Measurements from ENCODE around the gene IVD. TPM values are rescaled to one million over a fixed set of nuclear protein-coding genes. Genes with fewer than 3 reads are reported as not detected.
A peak's percentile ranks its signal among the peaks of the same experiment; 100 is the strongest.

IVD gene
- total RNA-seq, 1 donor from 2014 or later = 93.5 TPM

- intact Hi-C loops (cut with DNase I) = no loop called here
- no peak for DNase-seq
- no peak for ATAC-seq
Observed at GRCh38 chr15:40468898-40469331, 63.3 kb downstream of the IVD start.

GRCh38 chr15:40469776-40470390 is 64.3 kb downstream of the IVD start:
- DNase-seq (no peak), ATAC-seq (no peak)
- Histone ChIP-seq H3K27ac (peak overlapping the region; percentile 94), H3K36me3 (peaks cover 22% of the 10 kb centered on the region), H3K9me3 (no peaks in the 10 kb centered on the region), H3K4me1 (peaks cover 26% of the 10 kb centered on the region), H3K4me3 (peak overlapping the region; percentile 96), H3K27me3 (ENCODE audit: low read depth) (no peaks in the 10 kb centered on the region)
- intact Hi-C loops (cut with DNase I) = no loop called here
- TF ChIP-seq CTCF (IDR thresholded peaks at IDR 0.05) = no peak

More at GRCh38 chr15:40468898-40469331, 63.3 kb downstream of the IVD start:
- Histone ChIP-seq H3K27ac (no peak overlapping the region), H3K36me3 (peaks cover 31% of the 10 kb centered on the region), H3K27me3 (ENCODE audit: low read depth) (no peaks in the 10 kb centered on the region), H3K4me3 (no peak overlapping the region), H3K9me3 (no peaks in the 10 kb centered on the region), H3K4me1 (peaks cover 26% of the 10 kb centered on the region)
- TF ChIP-seq CTCF (IDR thresholded peaks at IDR 0.05) = no peak

- Histone ChIP-seq H3K27ac (peak within 1 kb of the TSS; percentile 94), H3K4me1 (peaks cover 26% of the 10 kb centered on the region), H3K27me3 (ENCODE audit: low read depth) (no peaks in the 10 kb centered on the region), H3K36me3 (peaks cover 15% of the 10 kb centered on the region), H3K4me3 (peak within 1 kb of the TSS; percentile 96), H3K9me3 (no peaks in the 10 kb centered on the region)
- intact Hi-C loops (cut with DNase I) = no loop called here
- peak; percentile 69 for DNase-seq
- TF ChIP-seq CTCF (IDR thresholded peaks at IDR 0.05) = no peak
- ATAC-seq = peak; percentile 87 to 90
Observed at GRCh38 chr15:40470423-40471104, 65.0 kb downstream of the IVD start, which contains the start of gene CHST14. Gene CHST14, plus strand, starts transcription at chr15:40470984. Its CDS starts 230 bp downstream, at chr15:40471214.

Other genes with a start within 250 kb of the IVD start
- 1.4 TPM for gene BUB1B, start 244.7 kb upstream of the IVD start, total RNA-seq
- 5.6 TPM for gene PAK6, start 166.7 kb upstream of the IVD start, total RNA-seq
- gene ANKRD63, start 122.7 kb upstream of the IVD start, total RNA-seq = not detected
- gene PLCB2, start 97.9 kb upstream of the IVD start, total RNA-seq = 105 TPM
- 33.8 TPM for gene INAFM2, start 82.1 kb upstream of the IVD start, total RNA-seq
- gene CCDC9B, start 64.9 kb upstream of the IVD start, total RNA-seq = 71.4 TPM
- not detected for gene PHGR1, start 54.8 kb upstream of the IVD start, total RNA-seq
- 4.3 TPM for gene DISP2, start 47.6 kb upstream of the IVD start, total RNA-seq
- gene KNSTRN, start 23.1 kb upstream of the IVD start, total RNA-seq = 20.1 TPM
- gene BAHD1, start 35.2 kb downstream of the IVD start, total RNA-seq = 23.9 TPM
- 15.9 TPM for gene CHST14, start 65.2 kb downstream of the IVD start, total RNA-seq
- 24.8 TPM for gene CCDC32, start 159.2 kb downstream of the IVD start, total RNA-seq
- gene RPUSD2, start 163.5 kb downstream of the IVD start, total RNA-seq = 5.3 TPM
- 1.5 TPM for gene KNL1, start 188.5 kb downstream of the IVD start, total RNA-seq